Epithelial cell of esophagus (primary cell): ENCODE data around the gene NPFFR1.

Experiments
- DNase-seq: peaks from one replicate; pipeline ENCODE4 v3.0.0; 2010; ENCODE audit warnings: low read depth
- H3K4me3 ChIP-seq: 2 replicates; pipeline ENCODE4 v1.5.1; 2011; ENCODE audit warnings: mild to moderate bottlenecking, low read length, control low read depth
- TF ChIP-seq, protein P1 (sequence below): IDR thresholded peaks from 2 replicates; pipeline ENCODE4 v1.5.1; 2011; ENCODE audit warnings: low read depth, mild to moderate bottlenecking, low read length, control low read depth, inconsistent platforms; ENCODE audit not compliant: insufficient read depth; ENCODE audit errors: missing control alignments

The NPFFR1 gene

DNA sequence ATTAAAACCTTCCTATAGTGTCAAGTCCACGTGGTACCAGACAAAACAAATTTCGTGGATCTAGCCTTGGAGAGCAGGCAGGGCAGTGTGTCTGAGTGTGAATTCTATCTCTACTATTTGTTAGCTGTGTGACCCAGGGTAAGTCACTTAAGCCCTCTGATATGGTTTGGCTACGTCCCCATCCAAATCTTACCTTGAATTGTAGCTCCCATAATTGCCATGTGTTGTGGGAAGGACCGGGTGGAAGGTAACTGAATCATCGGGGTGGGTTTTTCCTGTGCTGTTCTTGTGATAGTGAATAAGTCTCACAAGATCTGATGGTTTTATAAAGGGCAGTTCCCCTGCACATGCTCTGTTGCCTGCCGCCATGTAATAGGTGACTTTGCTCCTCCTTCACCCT is 2.8 kb upstream of the NPFFR1 start:
- no peak for DNase-seq
- TF ChIP-seq, protein P1, sequence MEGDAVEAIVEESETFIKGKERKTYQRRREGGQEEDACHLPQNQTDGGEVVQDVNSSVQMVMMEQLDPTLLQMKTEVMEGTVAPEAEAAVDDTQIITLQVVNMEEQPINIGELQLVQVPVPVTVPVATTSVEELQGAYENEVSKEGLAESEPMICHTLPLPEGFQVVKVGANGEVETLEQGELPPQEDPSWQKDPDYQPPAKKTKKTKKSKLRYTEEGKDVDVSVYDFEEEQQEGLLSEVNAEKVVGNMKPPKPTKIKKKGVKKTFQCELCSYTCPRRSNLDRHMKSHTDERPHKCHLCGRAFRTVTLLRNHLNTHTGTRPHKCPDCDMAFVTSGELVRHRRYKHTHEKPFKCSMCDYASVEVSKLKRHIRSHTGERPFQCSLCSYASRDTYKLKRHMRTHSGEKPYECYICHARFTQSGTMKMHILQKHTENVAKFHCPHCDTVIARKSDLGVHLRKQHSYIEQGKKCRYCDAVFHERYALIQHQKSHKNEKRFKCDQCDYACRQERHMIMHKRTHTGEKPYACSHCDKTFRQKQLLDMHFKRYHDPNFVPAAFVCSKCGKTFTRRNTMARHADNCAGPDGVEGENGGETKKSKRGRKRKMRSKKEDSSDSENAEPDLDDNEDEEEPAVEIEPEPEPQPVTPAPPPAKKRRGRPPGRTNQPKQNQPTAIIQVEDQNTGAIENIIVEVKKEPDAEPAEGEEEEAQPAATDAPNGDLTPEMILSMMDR = no peak

DNA sequence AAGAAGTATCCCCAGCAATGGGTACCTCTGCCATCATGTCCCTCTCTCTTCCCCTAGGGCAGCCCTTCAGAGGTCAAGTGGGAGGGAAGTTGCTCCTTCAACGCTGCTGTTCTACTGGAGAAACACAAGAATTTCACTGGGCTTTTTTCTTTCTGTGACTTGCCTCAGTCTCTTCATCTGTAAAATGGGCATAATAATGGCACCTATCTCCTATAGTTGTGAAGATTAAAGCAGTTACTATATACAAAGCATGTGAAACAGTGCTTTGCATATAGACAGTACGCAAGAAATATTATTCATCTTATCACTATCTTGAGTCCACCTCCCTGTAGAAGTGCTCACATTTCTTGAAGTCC is 1.6 kb upstream of the NPFFR1 start:
- DNase-seq = no peak
- TF ChIP-seq, protein P1 = no peak
- H3K4me3 ChIP-seq = no peak overlapping the region

More for the DNA sequence above, 2.8 kb upstream of the NPFFR1 start:
- H3K4me3 ChIP-seq = no peak overlapping the region

DNA sequence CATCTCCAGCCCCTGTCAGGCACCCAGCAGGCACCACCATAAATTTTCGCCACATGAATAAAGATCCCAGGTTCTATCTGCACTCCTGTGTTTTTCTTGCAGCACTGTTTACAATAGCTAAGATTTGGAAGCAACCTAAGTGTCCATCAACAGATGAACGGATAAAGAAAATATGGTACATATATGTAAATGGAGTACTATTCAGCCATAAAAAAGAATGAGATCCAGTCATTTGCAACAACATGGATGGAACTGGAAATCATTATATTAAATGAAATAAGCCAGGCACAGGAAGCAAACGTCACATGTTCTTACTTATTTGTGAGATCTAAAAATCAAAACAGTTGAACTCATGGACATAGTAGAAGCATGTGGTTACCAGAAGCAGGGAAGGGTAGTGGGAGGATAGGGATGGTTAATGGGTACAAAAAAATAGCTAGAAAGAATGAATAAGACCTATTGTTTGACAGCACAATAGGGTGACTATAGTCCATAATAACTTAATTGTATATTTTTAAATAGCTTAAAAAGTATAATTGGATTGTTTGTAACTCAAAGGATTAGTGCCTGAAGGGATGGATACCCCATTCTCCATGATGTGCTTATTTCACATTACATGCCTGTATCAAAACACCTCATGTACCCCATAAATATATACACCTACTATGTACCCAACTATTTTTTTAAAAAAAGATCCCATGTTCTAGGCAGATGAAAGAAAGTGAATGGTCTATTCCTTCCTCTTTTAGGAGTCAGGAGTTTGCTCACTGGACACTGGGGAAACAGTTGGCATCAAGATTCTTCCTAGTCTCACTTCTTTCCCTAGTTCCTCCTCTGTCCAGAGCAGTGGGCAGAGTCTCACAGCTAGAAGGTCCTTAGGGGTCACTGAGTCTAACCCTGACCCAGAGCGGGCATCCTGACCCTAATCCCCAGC is 1.0 kb upstream of the NPFFR1 start:
- TF ChIP-seq, protein P1 = no peak
- no peak for DNase-seq

DNA sequence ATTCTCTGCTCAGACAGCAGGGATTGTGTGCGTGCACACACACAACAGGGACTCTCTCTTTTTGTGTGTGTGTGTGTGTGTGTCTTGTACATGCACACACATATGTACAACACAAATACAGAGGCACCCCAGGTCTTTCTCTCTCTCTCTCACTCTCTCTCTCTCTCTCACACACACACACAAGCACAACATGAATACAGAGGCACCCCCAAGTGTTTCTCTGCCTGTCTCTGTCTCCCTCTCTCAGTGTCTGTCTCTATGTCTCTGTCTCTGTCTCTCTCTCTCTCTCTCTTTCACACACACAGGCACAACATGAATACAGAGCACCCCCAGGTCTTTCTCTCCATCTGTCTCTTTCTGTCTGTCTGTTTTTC is 746 bp downstream of the NPFFR1 start:
- H3K4me3 ChIP-seq = no peak overlapping the region
- TF ChIP-seq, protein P1 = no peak
- no peak for DNase-seq

More for the DNA sequence above, 1.0 kb upstream of the NPFFR1 start:
- H3K4me3 ChIP-seq = no peak overlapping the region

DNA sequence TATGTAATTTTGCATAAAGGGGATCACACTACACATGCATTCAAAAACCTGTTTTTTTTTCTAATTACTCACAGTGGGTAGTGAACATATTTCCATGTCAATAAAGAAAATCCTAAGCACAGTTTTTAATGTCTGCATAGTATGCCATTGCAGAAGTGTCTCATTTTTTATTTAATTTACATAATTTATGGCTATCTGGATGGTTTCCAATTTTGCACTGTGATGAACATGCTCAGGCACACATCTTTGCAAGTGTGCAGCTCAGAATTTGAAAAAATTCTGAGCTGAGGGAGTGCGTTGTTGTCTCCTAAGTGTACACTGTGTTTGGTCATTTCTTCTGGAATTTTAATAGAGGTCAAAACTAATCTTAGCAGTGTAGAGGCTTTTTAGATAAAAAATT is 2.2 kb downstream of the NPFFR1 start:
- no peak overlapping the region for H3K4me3 ChIP-seq
- TF ChIP-seq, protein P1 = no peak
- no peak for DNase-seq

DNA sequence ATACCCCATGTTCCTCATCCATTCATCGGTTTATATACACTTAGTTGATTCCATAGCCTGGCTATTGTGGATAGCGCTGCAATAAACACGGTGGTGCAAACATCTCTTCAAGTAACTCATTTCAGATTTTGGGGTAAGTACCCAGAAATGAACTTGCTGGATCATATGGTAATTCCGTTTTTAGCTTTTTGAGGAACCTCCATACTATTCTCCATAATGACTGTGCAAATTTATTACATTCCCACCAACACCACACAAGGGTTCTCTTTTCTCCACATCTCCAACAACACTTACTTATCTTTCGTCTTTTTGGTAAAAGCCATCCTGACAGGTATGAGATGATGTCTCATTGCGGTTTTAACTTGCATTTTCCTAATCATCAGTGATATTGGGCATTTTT is 3.7 kb downstream of the NPFFR1 start:
- DNase-seq = no peak
- no peak overlapping the region for H3K4me3 ChIP-seq
- TF ChIP-seq, protein P1 = no peak

DNA sequence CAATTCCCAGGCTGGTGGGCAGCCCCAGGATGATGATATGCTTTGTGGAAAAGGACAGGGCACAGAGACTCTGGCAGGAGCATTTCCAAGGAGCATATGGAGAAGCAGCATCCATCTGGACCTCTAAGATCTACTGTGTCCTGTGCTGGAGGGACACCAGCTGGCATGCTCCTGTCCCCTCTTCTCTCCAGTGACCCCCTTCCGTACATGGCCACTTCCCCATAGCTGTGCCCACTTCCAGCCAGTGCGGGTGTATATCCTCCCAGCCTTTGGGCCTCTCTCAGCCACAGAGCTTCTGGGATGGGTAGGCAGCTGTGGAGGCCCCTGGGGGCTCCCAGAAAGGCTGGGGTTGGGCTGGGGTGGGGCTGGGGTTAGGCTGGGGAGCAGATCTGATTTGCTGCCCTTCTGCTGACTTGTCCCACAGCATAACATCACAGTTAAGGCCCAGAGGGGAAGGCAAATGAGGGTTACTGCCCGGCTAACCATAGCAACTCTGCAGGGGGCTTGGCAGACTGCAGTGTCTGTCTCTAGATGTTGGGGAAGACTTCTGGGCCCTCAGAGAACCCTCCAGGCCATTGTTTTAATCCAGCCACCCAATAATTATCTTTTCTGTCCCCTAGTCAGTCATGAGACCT is 6.3 kb downstream of the NPFFR1 start:
- no peak for DNase-seq
- H3K4me3 ChIP-seq = no peak overlapping the region
- TF ChIP-seq, protein P1 = no peak
